COLO668 (cell line): ENCODE results near the gene LRRTM1.

ENCODE experiments used
- DNase-seq: peaks from one replicate; lab custom pipeline; 2025; ENCODE audit not compliant: unreplicated experiment; lab: John Stamatoyannopoulos, UW

The LRRTM1 gene

DNA sequence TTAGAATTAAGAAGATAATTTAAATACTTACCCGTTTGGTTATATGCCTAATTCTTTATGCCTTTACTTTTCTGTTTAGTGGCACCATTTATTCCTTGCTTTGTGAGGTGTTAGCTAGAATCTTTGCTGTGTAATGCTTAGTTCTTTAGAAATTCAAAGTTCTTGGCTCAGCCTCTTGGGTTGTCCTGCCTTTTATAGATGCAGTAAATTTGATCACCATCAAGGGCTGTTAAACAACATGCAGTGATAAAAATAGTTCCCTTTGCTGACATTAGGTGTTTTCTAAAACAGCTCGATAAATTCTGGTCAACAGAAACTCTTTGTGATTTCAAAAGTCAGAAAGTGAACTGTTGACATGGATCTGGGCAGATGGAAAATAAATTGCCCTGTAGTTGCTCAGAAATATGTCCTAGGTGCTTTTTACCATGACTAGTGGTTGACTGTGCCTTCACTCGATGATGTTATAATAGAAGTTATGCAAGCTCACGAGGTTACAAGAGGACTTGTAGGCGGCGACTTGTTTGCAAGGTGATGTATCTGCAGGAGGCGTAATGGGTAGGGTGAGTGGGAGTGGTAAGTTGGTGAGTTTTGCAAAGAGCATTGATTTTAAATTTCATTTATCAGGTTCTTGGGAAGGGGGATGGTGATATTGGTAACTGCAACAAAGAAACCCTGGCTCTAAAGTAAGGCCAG is 52.1 kb downstream of the LRRTM1 start:
- DNase-seq = no peak
